K562 (cell line): ENCODE results near the gene DBNDD1. TPM values are rescaled to one million over a fixed set of nuclear protein-coding genes. Genes with fewer than 3 reads are reported as not detected.

Experiments
- BRD9 ChIP-seq: fragments of 450-650 bp; IDR thresholded peaks from 2 replicates; pipeline ENCODE4 v1.6.1; 2018; ENCODE audit warnings: low read depth; ENCODE audit not compliant: partially characterized antibody
- CGGBP1 ChIP-seq: fragments of 250-450 bp; sonication (Bioruptor Pico); IDR thresholded peaks from 2 replicates; pipeline ENCODE4 v1.9.0; 2021; ENCODE audit warnings: mild to moderate bottlenecking
- FOXP1 ChIP-seq: sonication (generic); formaldehyde crosslinking; IDR thresholded peaks from 2 replicates; pipeline ENCODE4 v1.8.0; 2022; ENCODE audit warnings: mild to moderate bottlenecking, missing genetic modification reagents
- GABPB1 ChIP-seq: sonication (generic); formaldehyde crosslinking; IDR thresholded peaks from 2 replicates; pipeline ENCODE4 v1.8.0; 2022; ENCODE audit warnings: mild to moderate bottlenecking, missing genetic modification reagents
- HMGN3 ChIP-seq: IDR thresholded peaks from 2 replicates; pipeline ENCODE4 v1.6.1; 2011; ENCODE audit warnings: borderline replicate concordance, low read depth, mild to moderate bottlenecking, mixed read lengths, low read length; ENCODE audit not compliant: insufficient read length; ENCODE audit errors: extremely low read depth
- MGA ChIP-seq: fragments of 450-650 bp; IDR thresholded peaks from 2 replicates; pipeline ENCODE4 v1.6.1; 2016; ENCODE audit warnings: mild to moderate bottlenecking, moderate library complexity
- THRAP3 ChIP-seq: fragments of 450-650 bp; IDR thresholded peaks from 2 replicates; pipeline ENCODE4 v1.6.1; 2016; ENCODE audit warnings: mild to moderate bottlenecking, inconsistent platforms, borderline replicate concordance
- U2AF2 ChIP-seq: fragments of 200-400 bp; formaldehyde crosslinking; optimal IDR thresholded peaks from 2 replicates; pipeline ENCODE3; 2017; ENCODE audit warnings: low read depth, mild to moderate bottlenecking, low read length
- XRCC3 ChIP-seq: fragments of 450-650 bp; IDR thresholded peaks from 2 replicates; pipeline ENCODE4 v1.6.1; 2017; ENCODE audit warnings: mild to moderate bottlenecking, moderate library complexity
- ZKSCAN1 ChIP-seq: fragments of 150-350 bp; IDR thresholded peaks from 2 replicates; pipeline ENCODE4 v1.6.1; 2016; ENCODE audit warnings: low read depth, low read length
- ZNF445 ChIP-seq: fragments of 250-450 bp; sonication (Bioruptor Pico); IDR thresholded peaks from 2 replicates; pipeline ENCODE4 v1.4.0; 2020; ENCODE audit warnings: low read depth, mild to moderate bottlenecking, moderate library complexity
- ZNF830 ChIP-seq: fragments of 250-450 bp; sonication (Bioruptor Pico); IDR thresholded peaks from 2 replicates; pipeline ENCODE4 v1.5.0; 2021; ENCODE audit warnings: mild to moderate bottlenecking
- polyA plus RNA-seq, 8 experiments: library from polyadenylated mRNA; depleted of rRNA in 4 of 8; stranded (reverse) in 5 of 8; unstranded in 3 of 8; fragments of >200 nt; fragmentation: Nextera tagmentation in 2 of 8; fragmentation: Illumina TruSeq in 1 of 8; extraction: Ambion mirVana in 2 of 8; extraction: Trizol in 1 of 8; gene quantifications; 2 replicates each; pipeline versions ENCODE4 v1.2.1 to v1.2.3, GENCODE V29; 2011 to 2014; ENCODE audit warnings: inconsistent platforms in 1 of 8, missing spikeins in 1 of 8
- total RNA-seq, 7 experiments: library from RNA; depleted of rRNA in 6 of 7; stranded (reverse); fragments of >200 nt in 6 of 7; fragmentation: Illumina TruSeq in 2 of 7; extraction: Trizol in 2 of 7; gene quantifications; 2 replicates each; pipeline versions ENCODE4 v1.2.1 to v1.2.3, GENCODE V29; 2011 to 2021; ENCODE audit warnings: low replicate concordance in 1 of 7

The DBNDD1 gene
- total and polyA plus RNA-seq, 9 of the 15 experiments (the other 6 are each of a cell fraction or from before 2014, with no cell fraction given) = 0.55 to 13.0 (median 5.8) TPM

DNA sequence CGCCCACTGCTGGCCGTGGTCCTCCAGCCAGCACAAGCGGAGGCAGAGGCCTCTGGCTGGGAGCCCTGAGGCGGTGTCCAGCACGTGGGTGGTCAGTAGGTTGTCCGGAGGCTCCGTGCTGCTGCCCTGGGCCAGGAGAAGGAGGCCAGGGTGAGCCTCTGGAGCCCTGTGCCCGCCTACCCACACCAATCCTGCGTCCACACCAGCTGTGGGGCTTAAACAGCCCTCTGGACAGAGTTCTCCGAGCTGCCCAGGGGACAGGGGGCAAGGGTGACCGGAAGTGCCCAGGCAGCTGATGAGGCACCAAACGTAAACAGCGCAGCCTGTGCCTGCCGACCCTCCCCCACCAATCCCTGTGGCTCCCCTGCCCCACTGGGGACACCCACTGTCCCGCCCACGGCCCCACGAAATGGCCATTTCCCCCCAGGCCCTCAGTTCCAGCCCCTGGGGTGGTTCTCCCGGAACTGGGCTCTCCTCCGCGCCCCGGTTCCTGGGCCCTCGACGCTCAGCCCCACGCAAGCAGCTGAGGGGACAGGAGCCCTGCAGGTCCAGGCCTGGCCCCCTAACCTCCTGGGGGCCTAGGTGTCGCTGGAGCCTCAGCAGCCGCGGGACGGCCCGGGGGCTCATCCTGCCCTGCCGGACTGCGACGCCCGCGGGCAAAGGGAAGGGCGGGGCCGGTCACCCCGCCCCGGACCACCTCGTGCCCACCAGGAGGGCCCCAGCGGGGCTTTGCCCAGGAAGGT lies 27.9 kb upstream of the DBNDD1 start (continued):
- TF ChIP-seq MGA = peak; percentile 92
- TF ChIP-seq U2AF2 = no peak
- no peak for TF ChIP-seq ZNF445 (CRISPR knock-in tag)
- TF ChIP-seq FOXP1 (CRISPR knock-in tag) = no peak
- TF ChIP-seq GABPB1 = peak; percentile 67; the same call in 1 of the 2 replicates
- no peak for TF ChIP-seq XRCC3
- no peak for TF ChIP-seq BRD9
- TF ChIP-seq ZNF830 (CRISPR knock-in tag) = no peak
- peak; percentile 34 for TF ChIP-seq HMGN3
- no peak for TF ChIP-seq CGGBP1 (CRISPR knock-in tag)
- TF ChIP-seq THRAP3 = no peak
- no peak for TF ChIP-seq ZKSCAN1
